Panc1 (cell line): Measurements from ENCODE around the gene HOXC11. TPM values are rescaled to one million over a fixed set of nuclear protein-coding genes. Genes with fewer than 3 reads are reported as not detected.
A peak's percentile ranks its signal among the peaks of the same experiment; 100 is the strongest.

Experiments used
- ATAC-seq: fragments of 200-7000 bp; cut with Tn5 transposase; 2 replicates; pipeline ENCODE4 v1.9.1; 2020; ENCODE audit warnings: mild to moderate bottlenecking, moderate library complexity
- BruUV-seq: library from RNA; stranded (reverse); fragments of 400-500 nt; replicated peaks from 2 replicates; lab custom pipeline; 2021; lab: Mats Ljungman, UMichigan
- CTCF ChIA-PET: fragments of 300-600 bp; sonication (Branson Sonifier 250); formaldehyde crosslinking; loops from one replicate; lab custom pipeline; 2022; ENCODE audit warnings: antibody characterized with exemption; lab: Charles Lee
- POLR2A ChIA-PET: fragments of 300-600 bp; sonication (Branson Sonifier 250); formaldehyde crosslinking; loops from one replicate; lab custom pipeline; 2022; ENCODE audit warnings: antibody characterized with exemption; lab: Charles Lee
- DNase-seq: peaks from one replicate; pipeline ENCODE4 v3.0.0-alpha.2; 2010; ENCODE audit warnings: low read depth, low spot score
- H3K27ac ChIP-seq: 2 replicates; pipeline ENCODE4 v1.5.1; 2011; ENCODE audit warnings: mild to moderate bottlenecking, low read length, inconsistent platforms
- H3K27me3 ChIP-seq: fragments of 200-500 bp; sonication (Bioruptor generic); 2 replicates; pipeline ENCODE4 v1.6.0; 2014; ENCODE audit warnings: low read length, inconsistent platforms; ENCODE audit not compliant: control insufficient read depth, insufficient read depth
- H3K36me3 ChIP-seq: fragments of 200-500 bp; sonication (Bioruptor generic); 2 replicates; pipeline ENCODE4 v1.5.1; 2014; ENCODE audit warnings: inconsistent platforms, mild to moderate bottlenecking, low read length, moderate library complexity; ENCODE audit not compliant: control insufficient read depth, insufficient read depth
- H3K4me1 ChIP-seq: 2 replicates; pipeline ENCODE4 v1.5.1; 2011; ENCODE audit warnings: inconsistent platforms, mild to moderate bottlenecking, low read length, moderate library complexity; ENCODE audit not compliant: control insufficient read depth, insufficient read depth
- H3K4me3 ChIP-seq, 2 experiments: 2 replicates each; pipeline ENCODE4 v1.5.1; 2011 to 2012; ENCODE audit warnings: low read depth in 2 of 2, low read length in 2 of 2, mild to moderate bottlenecking in 2 of 2, inconsistent platforms in 1 of 2, moderate library complexity in 1 of 2
- H3K9me3 ChIP-seq: fragments of 200-500 bp; sonication (Bioruptor generic); 2 replicates; pipeline ENCODE4 v1.5.1; 2014; ENCODE audit warnings: low read depth, mild to moderate bottlenecking, inconsistent platforms, low read length, moderate library complexity; ENCODE audit not compliant: control insufficient read depth, insufficient read depth
- CTCF ChIP-seq: fragments of 450-650 bp; IDR thresholded peaks from 2 replicates; pipeline ENCODE4 v1.5.1; 2017; ENCODE audit warnings: mild to moderate bottlenecking
- POLR2AphosphoS5 ChIP-seq: IDR thresholded peaks from 2 replicates; pipeline ENCODE4 v1.6.1; 2012; ENCODE audit warnings: mild to moderate bottlenecking, low read depth, low read length, moderate library complexity
- REST ChIP-seq, 2 experiments: IDR thresholded peaks; 2 replicates each; pipeline ENCODE4 v1.6.1; 2011 to 2012; ENCODE audit warnings: low read depth in 2 of 2, control low read depth in 1 of 2, low read length in 1 of 2, mild to moderate bottlenecking in 1 of 2, moderate library complexity in 1 of 2; ENCODE audit not compliant: insufficient read depth in 1 of 2
- SIN3A ChIP-seq: IDR thresholded peaks from 2 replicates; pipeline ENCODE4 v1.6.1; 2012; ENCODE audit warnings: low read depth, mild to moderate bottlenecking, low read length, moderate library complexity, borderline replicate concordance; ENCODE audit not compliant: insufficient read depth
- TCF7L2 ChIP-seq: IDR thresholded peaks from 2 replicates; pipeline ENCODE4 v1.6.1; 2011; ENCODE audit warnings: mild to moderate bottlenecking, low read depth, low read length, inconsistent platforms
- in situ Hi-C: cut with HindIII; loops from 2 replicates; pipeline ENCODE4 v1.10.0; 2016; ENCODE audit warnings: low sequenced_read_pairs, low pct_unique_long_range_greater_than_20kb
- intact Hi-C: fragments of 100-400 bp; cut with micrococcal nuclease; formaldehyde crosslinking; loops from one replicate; pipeline ENCODE4 v1.10.0; 2022; ENCODE audit not compliant: unreplicated experiment
- total RNA-seq: library from RNA; stranded (reverse); gene quantifications from one replicate; pipeline ENCODE4 v1.2.1, GENCODE V29; 2021; ENCODE audit not compliant: unreplicated experiment

Gene HOXC11
- total RNA-seq, 1 experiment from 2014 or later = 17.0 TPM

DNA sequence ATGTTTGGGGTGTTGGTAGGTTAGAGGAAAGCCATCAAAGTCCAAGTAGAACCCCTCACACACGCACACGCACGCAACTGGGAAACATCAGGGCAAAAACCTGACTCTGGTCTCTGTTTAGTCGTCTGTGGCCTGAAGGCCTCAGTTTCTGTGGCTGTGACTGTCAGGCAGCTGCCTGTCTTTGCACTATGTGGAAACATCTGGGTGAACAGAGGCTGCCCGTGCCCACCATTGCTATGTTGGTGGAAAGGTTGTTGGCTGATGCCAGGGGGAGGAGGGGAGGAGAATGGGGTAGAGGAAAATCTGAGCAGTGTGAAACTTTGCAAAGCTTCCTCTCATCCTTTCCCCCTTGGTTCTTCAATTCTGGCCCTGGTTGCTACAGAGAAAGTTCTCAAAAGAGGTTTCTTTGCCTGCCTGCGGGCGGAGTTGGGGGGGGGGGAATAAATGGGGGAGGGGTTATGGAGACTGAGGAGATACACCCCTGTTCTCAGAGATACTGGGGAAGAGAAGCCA lies 19.5 kb downstream of the HOXC11 start:
- Histone ChIP-seq H3K4me3 (peak overlapping the region; percentile 66 to 67), H3K36me3 (no peaks in the 10 kb centered on the region; the same call in 1 of the 2 replicates), H3K27ac (peak overlapping the region; percentile 99), H3K4me1 (peaks cover 19% of the 10 kb centered on the region), H3K27me3 (no peaks in the 10 kb centered on the region), H3K9me3 (no peaks in the 10 kb centered on the region)
- in situ Hi-C loops = no loop called here
- intact Hi-C loops = loop anchor here (10.0 kb wide), 1 partner anchor 608 kb away; the partner anchor contains the start of gene SP1
- no peak for DNase-seq
- CTCF ChIA-PET = interaction anchor here (0.5 to 1.2 kb wide), 4 partner anchors 12 to 247 kb away, joined by 3 to 9 read pairs (median 4); no protein-coding TSS in a partner anchor
- TF ChIP-seq REST (IDR thresholded peaks at IDR 0.05; ENCODE audit: insufficient read depth in 1 of 2, low read depth in 2 of 2, low read length in 1 of 2) (no peak), CTCF (no peak), TCF7L2 (no peak), SIN3A (no peak), POLR2AphosphoS5 (no peak; the same call in 1 of the 2 replicates)
- POLR2A ChIA-PET = interaction anchor here (0.6 to 1.2 kb wide), 2 partner anchors 54 to 235 kb away, joined by 4 to 7 read pairs; partner anchors contain the start of gene HOXC13
- ATAC-seq = no peak
- BruUV-seq = no TSS peak

- BruUV-seq = no TSS peak
- H3K4me3 ChIP-seq = peak overlapping the region; percentile 66 to 67
Measured at GRCh38 chr12:53993162-53994008, 20.5 kb downstream of the HOXC11 start.

More at GRCh38 chr12:53993162-53994008, 20.5 kb downstream of the HOXC11 start:
- TF ChIP-seq REST (IDR thresholded peaks at IDR 0.05; ENCODE audit: insufficient read depth in 1 of 2, low read depth in 2 of 2, low read length in 1 of 2) (no peak), POLR2AphosphoS5 (no peak; the same call in 1 of the 2 replicates), TCF7L2 (no peak), SIN3A (no peak)
- Histone ChIP-seq H3K9me3 (no peaks in the 10 kb centered on the region), H3K27ac (peak overlapping the region; percentile 99), H3K27me3 (no peaks in the 10 kb centered on the region), H3K4me1 (peaks cover 18% of the 10 kb centered on the region), H3K36me3 (no peaks in the 10 kb centered on the region; the same call in 1 of the 2 replicates)
- ChIA-PET CTCF (interaction anchor here (1.2 kb wide), 1 partner anchor 11 kb away, joined by 3 read pairs; no protein-coding TSS in a partner anchor), POLR2A (interaction anchor here (0.6 kb wide), 2 partner anchors 11 to 55 kb away, joined by 4 to 5 read pairs; partner anchors contain the start of gene HOXC13)
- DNase-seq (no peak), ATAC-seq (no peak)
- intact Hi-C loops = loop anchor here (10.0 kb wide), 1 partner anchor 609 kb away; the partner anchor contains the start of gene SP1
- in situ Hi-C loops = no loop called here
